ENCODE results near the gene DLGAP1.

GRCh38 chr18:4146797-4147196, 308.3 kb downstream of the DLGAP1 start:
- no peak for TF ChIP-seq MED1 (CRISPR knock-in tag; IDR thresholded peaks at IDR 0.05)
- TF ChIP-seq, protein P1, sequence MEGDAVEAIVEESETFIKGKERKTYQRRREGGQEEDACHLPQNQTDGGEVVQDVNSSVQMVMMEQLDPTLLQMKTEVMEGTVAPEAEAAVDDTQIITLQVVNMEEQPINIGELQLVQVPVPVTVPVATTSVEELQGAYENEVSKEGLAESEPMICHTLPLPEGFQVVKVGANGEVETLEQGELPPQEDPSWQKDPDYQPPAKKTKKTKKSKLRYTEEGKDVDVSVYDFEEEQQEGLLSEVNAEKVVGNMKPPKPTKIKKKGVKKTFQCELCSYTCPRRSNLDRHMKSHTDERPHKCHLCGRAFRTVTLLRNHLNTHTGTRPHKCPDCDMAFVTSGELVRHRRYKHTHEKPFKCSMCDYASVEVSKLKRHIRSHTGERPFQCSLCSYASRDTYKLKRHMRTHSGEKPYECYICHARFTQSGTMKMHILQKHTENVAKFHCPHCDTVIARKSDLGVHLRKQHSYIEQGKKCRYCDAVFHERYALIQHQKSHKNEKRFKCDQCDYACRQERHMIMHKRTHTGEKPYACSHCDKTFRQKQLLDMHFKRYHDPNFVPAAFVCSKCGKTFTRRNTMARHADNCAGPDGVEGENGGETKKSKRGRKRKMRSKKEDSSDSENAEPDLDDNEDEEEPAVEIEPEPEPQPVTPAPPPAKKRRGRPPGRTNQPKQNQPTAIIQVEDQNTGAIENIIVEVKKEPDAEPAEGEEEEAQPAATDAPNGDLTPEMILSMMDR (CRISPR knock-in tag; IDR thresholded peaks at IDR 0.05) = no peak
- TF ChIP-seq TERF1 (CRISPR knock-in tag; IDR thresholded peaks at IDR 0.05) = no peak
- no peak for TF ChIP-seq POLR2AphosphoS5 (IDR thresholded peaks at IDR 0.05; ENCODE audit: low read depth, low read length)
- TF ChIP-seq, protein P2, sequence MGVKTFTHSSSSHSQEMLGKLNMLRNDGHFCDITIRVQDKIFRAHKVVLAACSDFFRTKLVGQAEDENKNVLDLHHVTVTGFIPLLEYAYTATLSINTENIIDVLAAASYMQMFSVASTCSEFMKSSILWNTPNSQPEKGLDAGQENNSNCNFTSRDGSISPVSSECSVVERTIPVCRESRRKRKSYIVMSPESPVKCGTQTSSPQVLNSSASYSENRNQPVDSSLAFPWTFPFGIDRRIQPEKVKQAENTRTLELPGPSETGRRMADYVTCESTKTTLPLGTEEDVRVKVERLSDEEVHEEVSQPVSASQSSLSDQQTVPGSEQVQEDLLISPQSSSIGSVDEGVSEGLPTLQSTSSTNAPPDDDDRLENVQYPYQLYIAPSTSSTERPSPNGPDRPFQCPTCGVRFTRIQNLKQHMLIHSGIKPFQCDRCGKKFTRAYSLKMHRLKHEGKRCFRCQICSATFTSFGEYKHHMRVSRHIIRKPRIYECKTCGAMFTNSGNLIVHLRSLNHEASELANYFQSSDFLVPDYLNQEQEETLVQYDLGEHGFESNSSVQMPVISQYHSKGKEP (CRISPR knock-in tag; IDR thresholded peaks at IDR 0.05) = no peak
- TF ChIP-seq BRCA1 (CRISPR knock-in tag; IDR thresholded peaks at IDR 0.05) = no peak
- TF ChIP-seq NR2C2 (CRISPR knock-in tag; IDR thresholded peaks at IDR 0.05; ENCODE audit: borderline replicate concordance) = no peak
- TF ChIP-seq CBX2 (IDR thresholded peaks at IDR 0.05; ENCODE audit: low read depth, low read length) = no peak
- no peak for TF ChIP-seq CBX2 (CRISPR knock-in tag; IDR thresholded peaks at IDR 0.05; ENCODE audit: low read depth)
- TF ChIP-seq FOXO1 (CRISPR knock-in tag; IDR thresholded peaks at IDR 0.05) = no peak
- no peak for TF ChIP-seq GABPA (IDR thresholded peaks at IDR 0.05; ENCODE audit: low read depth, low read length)
- TF ChIP-seq GABPA (CRISPR knock-in tag; IDR thresholded peaks at IDR 0.05; ENCODE audit: low read depth) = no peak
- no peak for TF ChIP-seq ZNF761 (CRISPR knock-in tag; conservative IDR thresholded peaks at IDR 0.05)
- no peak for TF ChIP-seq NFIC (IDR thresholded peaks at IDR 0.05; ENCODE audit: low read length)
- TF ChIP-seq CEBPB (IDR thresholded peaks at IDR 0.05; ENCODE audit: borderline replicate concordance, low read depth, low read length) = no peak

Data from HepG2 (cell line).